Left ventricle myocardium inferior (tissue), 1 donor: ENCODE measurements around the gene ABCG1. TPM values are rescaled to one million over a fixed set of nuclear protein-coding genes. Genes with fewer than 3 reads are reported as not detected.

Experiments used
- DNase-seq: peaks from one replicate; pipeline ENCODE4 v3.0.0-alpha.2; 2020
- H3K27ac ChIP-seq: fragments of 200-600 bp; replicated peaks from 2 replicates; pipeline ENCODE4 v1.8.0; 2021
- H3K27me3 ChIP-seq: fragments of 200-600 bp; 2 replicates; pipeline ENCODE4 v1.8.0; 2021; ENCODE audit warnings: low read depth
- H3K36me3 ChIP-seq: fragments of 200-600 bp; 2 replicates; pipeline ENCODE4 v1.8.0; 2021
- H3K4me1 ChIP-seq: fragments of 200-600 bp; 2 replicates; pipeline ENCODE4 v1.8.0; 2021
- H3K4me3 ChIP-seq: fragments of 200-600 bp; 2 replicates; pipeline ENCODE4 v1.8.0; 2021; ENCODE audit warnings: mild to moderate bottlenecking, moderate library complexity
- H3K9me3 ChIP-seq: fragments of 200-600 bp; replicated peaks from 2 replicates; pipeline ENCODE4 v1.8.0; 2021
- CTCF ChIP-seq: fragments of 200-600 bp; IDR thresholded peaks from 2 replicates; pipeline ENCODE4 v1.8.0; 2021; ENCODE audit warnings: antibody characterized with exemption, mild to moderate bottlenecking, borderline replicate concordance
- intact Hi-C: fragments of 100-400 bp; cut with micrococcal nuclease; formaldehyde crosslinking; loops from one replicate; pipeline ENCODE4 v1.11.0; 2022
- total RNA-seq: library from RNA; stranded (reverse); fragmentation: NEBNext Ultra II Directional; extraction: Animal tissue kit (Norgen Biotek cat#: 25700); gene quantifications from one replicate; pipeline ENCODE4 v1.2.1, GENCODE V29; 2021
- donor health status: DM: no; HTN: yes; CAD: no; lungs with severe emphysema.

The ABCG1 gene
- total RNA-seq, 1 donor from 2014 or later = 8.7 TPM

GRCh38 chr21:42207426-42207825 lies 11.5 kb upstream of the ABCG1 start:
- no peak overlapping the region for H3K4me3 ChIP-seq
- intact Hi-C loops = no loop called here

GRCh38 chr21:42208036-42208435 lies 10.9 kb upstream of the ABCG1 start:
- Histone ChIP-seq H3K4me3 (no peak overlapping the region), H3K27me3 (no peaks in the 10 kb centered on the region), H3K9me3 (peaks cover 13% of the 10 kb centered on the region), H3K4me1 (no peaks in the 10 kb centered on the region), H3K27ac (no peak overlapping the region), H3K36me3 (no peaks in the 10 kb centered on the region)
- intact Hi-C loops = no loop called here
- no peak for TF ChIP-seq CTCF
- no peak for DNase-seq

More at GRCh38 chr21:42207426-42207825, 11.5 kb upstream of the ABCG1 start:
- no peak overlapping the region for H3K27ac ChIP-seq
- DNase-seq = no peak
- H3K4me1 ChIP-seq = no peaks in the 10 kb centered on the region
- H3K27me3 ChIP-seq = no peaks in the 10 kb centered on the region
- peaks cover 13% of the 10 kb centered on the region for H3K9me3 ChIP-seq
- no peaks in the 10 kb centered on the region for H3K36me3 ChIP-seq
- no peak for TF ChIP-seq CTCF

- Histone ChIP-seq H3K4me3 (no peak overlapping the region), H3K9me3 (peaks cover 13% of the 10 kb centered on the region), H3K27me3 (no peaks in the 10 kb centered on the region), H3K4me1 (no peaks in the 10 kb centered on the region), H3K27ac (no peak overlapping the region), H3K36me3 (no peaks in the 10 kb centered on the region)
- DNase-seq = no peak
- intact Hi-C loops = no loop called here
- TF ChIP-seq CTCF = no peak
Measured at GRCh38 chr21:42208801-42209490, 10.0 kb upstream of the ABCG1 start.

- peaks cover 5% of the 10 kb centered on the region for H3K9me3 ChIP-seq
- DNase-seq = no peak
- intact Hi-C loops = no loop called here
- no peaks in the 10 kb centered on the region for H3K4me1 ChIP-seq
- no peak overlapping the region for H3K27ac ChIP-seq
- no peaks in the 10 kb centered on the region for H3K27me3 ChIP-seq
- no peaks in the 10 kb centered on the region for H3K36me3 ChIP-seq
- H3K4me3 ChIP-seq = no peak overlapping the region
- no peak for TF ChIP-seq CTCF
Measured at GRCh38 chr21:42209801-42210479, 9.0 kb upstream of the ABCG1 start.

- H3K9me3 ChIP-seq = no peaks in the 10 kb centered on the region
- H3K36me3 ChIP-seq = no peaks in the 10 kb centered on the region
- H3K4me1 ChIP-seq = no peaks in the 10 kb centered on the region
- TF ChIP-seq CTCF = no peak
- no peak overlapping the region for H3K4me3 ChIP-seq
- intact Hi-C loops = no loop called here
- no peak overlapping the region for H3K27ac ChIP-seq
- DNase-seq = no peak
- H3K27me3 ChIP-seq = no peaks in the 10 kb centered on the region
Measured at GRCh38 chr21:42212266-42212665, 6.7 kb upstream of the ABCG1 start.
